GM19035 (cell line): ENCODE measurements around the gene BMERB1.
"Not testable (repeated sequence)": the region's sequence is repeated elsewhere in the genome, so short reads cannot be mapped to it uniquely, and the experiment has no call there.

Experiments
- ATAC-seq: cut with Tn5 transposase; IDR thresholded peaks from one replicate; pipeline ENCODE4 v1.9.1; 2021; ENCODE audit not compliant: unreplicated experiment

The BMERB1 gene

GRCh38 chr16:15519790-15520189 lies 85.4 kb downstream of the BMERB1 start:
- ATAC-seq, result no peak

- no peak for ATAC-seq
Observed at GRCh38 chr16:15521390-15521757, 87.0 kb downstream of the BMERB1 start.

- ATAC-seq, result no peak
Observed at GRCh38 chr16:15521758-15522509, 87.5 kb downstream of the BMERB1 start.

GRCh38 chr16:15523092-15523541 lies 88.7 kb downstream of the BMERB1 start:
- ATAC-seq, result no peak

- ATAC-seq, result no peak
Observed at GRCh38 chr16:15523939-15524338, 89.6 kb downstream of the BMERB1 start.

GRCh38 chr16:15524966-15525365 lies 90.6 kb downstream of the BMERB1 start:
- ATAC-seq, result no peak

- no peak for ATAC-seq
Observed at GRCh38 chr16:15526097-15526496, 91.7 kb downstream of the BMERB1 start.

- ATAC-seq, result no peak
Observed at GRCh38 chr16:15526731-15527130, 92.3 kb downstream of the BMERB1 start.

GRCh38 chr16:15529673-15530072 lies 95.3 kb downstream of the BMERB1 start:
- no peak for ATAC-seq

- no peak for ATAC-seq
Observed at GRCh38 chr16:15530085-15530484, 95.7 kb downstream of the BMERB1 start.

- ATAC-seq, result no peak
Observed at GRCh38 chr16:15532825-15533224, 98.4 kb downstream of the BMERB1 start.

- no peak for ATAC-seq
Observed at GRCh38 chr16:15533386-15533785, 99.0 kb downstream of the BMERB1 start.

GRCh38 chr16:15535772-15536171 lies 101.4 kb downstream of the BMERB1 start:
- no peak for ATAC-seq

- no peak for ATAC-seq
Observed at GRCh38 chr16:15536843-15537242, 102.5 kb downstream of the BMERB1 start.

GRCh38 chr16:15538507-15538906 lies 104.1 kb downstream of the BMERB1 start:
- no peak for ATAC-seq

- no peak for ATAC-seq
Observed at GRCh38 chr16:15539197-15539596, 104.8 kb downstream of the BMERB1 start.

- no peak for ATAC-seq
Observed at GRCh38 chr16:15542261-15542660, 107.9 kb downstream of the BMERB1 start.

GRCh38 chr16:15542734-15543347 lies 108.5 kb downstream of the BMERB1 start:
- ATAC-seq, result no peak

GRCh38 chr16:15544405-15544804 lies 110.0 kb downstream of the BMERB1 start:
- ATAC-seq, result no peak

GRCh38 chr16:15545544-15545943 lies 111.2 kb downstream of the BMERB1 start:
- no peak for ATAC-seq

- ATAC-seq, result not testable (repeated sequence)
Observed at GRCh38 chr16:15547072-15547767, 112.8 kb downstream of the BMERB1 start.

GRCh38 chr16:15547768-15548096 lies 113.3 kb downstream of the BMERB1 start:
- no peak for ATAC-seq
